BJ (cell line): ENCODE data around the gene SLC4A2. TPM values are rescaled to one million over a fixed set of nuclear protein-coding genes. Genes with fewer than 3 reads are reported as not detected.
A peak's percentile ranks its signal among the peaks of the same experiment; 100 is the strongest.

Experiments
- CTCF ChIA-PET: fragments of 350-600 bp; formaldehyde crosslinking; extraction: SDS; loops from one replicate; lab custom pipeline; 2021; ENCODE audit warnings: antibody characterized with exemption, inconsistent platforms; lab: Yijun Ruan, JAX
- POLR2A ChIA-PET: fragments of 300-600 bp; sonication (Branson Sonifier 250); formaldehyde crosslinking; extraction: SDS; loops from one replicate; lab custom pipeline; 2021; ENCODE audit warnings: antibody characterized with exemption; lab: Charles Lee
- DNase-seq: peaks from one replicate; pipeline ENCODE4 v3.0.0-alpha.2; 2011; ENCODE audit warnings: low read depth
- H3K27me3 ChIP-seq: 2 replicates; pipeline ENCODE4 v1.6.0; 2011; ENCODE audit warnings: low read length; ENCODE audit not compliant: control insufficient read depth, insufficient read depth
- H3K36me3 ChIP-seq: 2 replicates; pipeline ENCODE4 v1.5.1; 2011; ENCODE audit warnings: low read length; ENCODE audit not compliant: control insufficient read depth, insufficient read depth
- H3K4me3 ChIP-seq: 2 replicates; pipeline ENCODE4 v1.5.1; 2011; ENCODE audit warnings: low read depth, mild to moderate bottlenecking, control low read depth, low read length
- polyA plus RNA-seq: library from polyadenylated mRNA; depleted of rRNA; stranded (reverse); fragments of >200 nt; gene quantifications from 2 replicates; pipeline ENCODE4 v1.2.3, GENCODE V29; 2011
- TF ChIP-seq, protein P1 (sequence below): IDR thresholded peaks from 2 replicates; pipeline ENCODE4 v1.5.1; 2011; ENCODE audit warnings: low read depth, mild to moderate bottlenecking, control low read depth, inconsistent platforms, low read length, moderate library complexity; ENCODE audit not compliant: insufficient read depth

SLC4A2 gene
- polyA plus RNA-seq, 1 experiment = 86.1 TPM

DNA sequence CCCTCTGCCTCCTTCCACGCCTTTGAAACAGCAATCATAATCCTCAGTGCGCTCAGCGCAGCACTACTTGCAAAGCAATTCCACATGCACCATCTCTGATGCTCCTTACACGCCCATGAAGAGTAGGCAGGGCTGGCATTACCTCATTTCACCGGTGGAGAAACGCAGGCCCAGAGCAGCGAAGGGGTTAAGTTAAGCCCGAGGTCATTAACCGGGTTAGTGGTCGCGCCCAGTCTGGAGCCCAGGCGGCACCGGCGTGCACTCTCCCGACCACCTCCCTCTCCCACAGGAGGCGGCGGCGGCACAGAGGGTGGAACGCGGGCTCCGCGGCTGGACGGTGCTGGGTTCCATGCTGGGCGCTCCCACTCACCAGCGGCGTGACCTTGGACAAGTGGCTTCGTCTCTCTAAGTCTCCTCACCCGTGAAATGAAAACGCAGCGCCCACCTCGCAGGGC, 20.7 kb downstream of the SLC4A2 start:
- Histone ChIP-seq H3K36me3 (peaks cover 16% of the 10 kb centered on the region), H3K4me3 (peak overlapping the region; percentile 79), H3K27me3 (no peaks in the 10 kb centered on the region)
- TF ChIP-seq, protein P1, sequence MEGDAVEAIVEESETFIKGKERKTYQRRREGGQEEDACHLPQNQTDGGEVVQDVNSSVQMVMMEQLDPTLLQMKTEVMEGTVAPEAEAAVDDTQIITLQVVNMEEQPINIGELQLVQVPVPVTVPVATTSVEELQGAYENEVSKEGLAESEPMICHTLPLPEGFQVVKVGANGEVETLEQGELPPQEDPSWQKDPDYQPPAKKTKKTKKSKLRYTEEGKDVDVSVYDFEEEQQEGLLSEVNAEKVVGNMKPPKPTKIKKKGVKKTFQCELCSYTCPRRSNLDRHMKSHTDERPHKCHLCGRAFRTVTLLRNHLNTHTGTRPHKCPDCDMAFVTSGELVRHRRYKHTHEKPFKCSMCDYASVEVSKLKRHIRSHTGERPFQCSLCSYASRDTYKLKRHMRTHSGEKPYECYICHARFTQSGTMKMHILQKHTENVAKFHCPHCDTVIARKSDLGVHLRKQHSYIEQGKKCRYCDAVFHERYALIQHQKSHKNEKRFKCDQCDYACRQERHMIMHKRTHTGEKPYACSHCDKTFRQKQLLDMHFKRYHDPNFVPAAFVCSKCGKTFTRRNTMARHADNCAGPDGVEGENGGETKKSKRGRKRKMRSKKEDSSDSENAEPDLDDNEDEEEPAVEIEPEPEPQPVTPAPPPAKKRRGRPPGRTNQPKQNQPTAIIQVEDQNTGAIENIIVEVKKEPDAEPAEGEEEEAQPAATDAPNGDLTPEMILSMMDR = no peak
- POLR2A ChIA-PET = no interaction called here
- DNase-seq = no peak
- CTCF ChIA-PET = interaction anchor here (0.9 to 2.1 kb wide), 2 partner anchors 19 to 34 kb away, joined by 3 to 5 read pairs; no protein-coding TSS in a partner anchor

DNA sequence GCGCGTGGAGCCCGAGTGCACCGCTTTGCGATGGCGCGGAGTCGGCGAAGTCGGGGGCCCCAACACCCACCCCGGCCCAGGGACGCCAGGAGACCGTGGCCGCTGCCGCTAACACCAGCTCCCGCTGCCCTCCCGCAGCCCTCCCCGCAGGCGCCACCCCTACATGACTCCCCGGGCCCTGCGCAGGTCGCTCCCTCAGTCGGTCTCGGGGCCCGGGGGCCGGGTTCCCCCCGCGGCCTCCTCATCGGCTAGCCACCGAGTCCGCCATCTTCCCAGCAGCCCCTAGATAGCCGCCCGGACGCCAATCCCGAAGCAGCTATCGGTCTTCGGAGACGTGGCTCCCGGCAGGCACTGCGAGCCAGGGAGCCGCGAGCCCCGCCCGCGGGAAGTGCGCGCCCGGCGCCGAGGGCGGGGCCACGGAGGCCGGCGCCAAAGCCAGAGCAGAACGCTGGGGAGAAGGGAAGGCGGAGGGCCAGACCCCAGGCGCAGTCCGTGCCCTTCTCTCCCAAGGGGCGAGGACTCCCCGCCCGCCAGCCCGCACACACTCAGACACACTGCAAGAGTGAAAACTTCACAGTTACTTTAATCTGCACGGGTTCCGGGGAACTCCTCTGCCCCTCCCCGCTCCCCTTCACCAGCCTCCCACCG, 21.3 kb downstream of the SLC4A2 start, which contains the start of gene FASTK:
TSS of gene FASTK (minus strand) at position 288 of the 648 bp plus-strand sequence. CDS start at position 245, 43 bp downstream.
- DNase-seq = no peak
- Histone ChIP-seq H3K36me3 (peaks cover 12% of the 10 kb centered on the region), H3K4me3 (peak within 1 kb of the TSS; percentile 79), H3K27me3 (no peaks in the 10 kb centered on the region)
- ChIA-PET CTCF (interaction anchor here (0.9 to 2.1 kb wide), 2 partner anchors 20 to 33 kb away, joined by 3 to 5 read pairs; no protein-coding TSS in a partner anchor), POLR2A (interaction anchor here (0.6 kb wide), 2 partner anchors 22 to 24 kb away, joined by 3 read pairs; no protein-coding TSS in a partner anchor)
- TF ChIP-seq, protein P1 = no peak

- no peaks in the 10 kb centered on the region for H3K27me3 ChIP-seq
- H3K36me3 ChIP-seq = peaks cover 8% of the 10 kb centered on the region
- TF ChIP-seq, protein P1 = no peak
- POLR2A ChIA-PET = interaction anchor here (0.6 kb wide), 2 partner anchors 23 kb away, joined by 3 read pairs; no protein-coding TSS in a partner anchor
- H3K4me3 ChIP-seq = peak overlapping the region; percentile 30
- no peak for DNase-seq
- CTCF ChIA-PET = interaction anchor here (0.9 to 3.1 kb wide), 5 partner anchors 20 to 63 kb away, joined by 3 to 13 read pairs (median 5); no protein-coding TSS in a partner anchor
These were observed 22.0 kb downstream of the SLC4A2 start for GRCh38 chr7:151081170-151082101.

GRCh38 chr7:151082141-151083070, 23.0 kb downstream of the SLC4A2 start:
- TF ChIP-seq, protein P1 = no peak
- ChIA-PET POLR2A (no interaction called here), CTCF (interaction anchor here (0.6 to 3.1 kb wide), 9 partner anchors 21 to 175 kb away, joined by 3 to 13 read pairs (median 5); partner anchors contain the start of gene ABCB8)
- peak overlapping the region; percentile 81 for H3K4me3 ChIP-seq
- no peaks in the 10 kb centered on the region for H3K27me3 ChIP-seq
- no peak for DNase-seq
- peaks cover 3% of the 10 kb centered on the region for H3K36me3 ChIP-seq
